Neutrophil (primary cell): ENCODE data around the gene TRAPPC12.
"Not testable (repeated sequence)": the region's sequence is repeated elsewhere in the genome, so short reads cannot be mapped to it uniquely, and the experiment has no call there.

ENCODE experiments used
- H3K27ac ChIP-seq: fragments of 200-600 bp; sonication (generic); 2 replicates; pipeline ENCODE4 v1.5.1; 2016; ENCODE audit warnings: mild to moderate bottlenecking, moderate library complexity
- H3K27me3 ChIP-seq: fragments of 200-600 bp; sonication (generic); 2 replicates; pipeline ENCODE4 v1.6.0; 2016; ENCODE audit warnings: mild to moderate bottlenecking
- H3K36me3 ChIP-seq: fragments of 200-600 bp; sonication (generic); 2 replicates; pipeline ENCODE4 v1.5.1; 2017
- H3K4me1 ChIP-seq, 2 experiments: fragments of 200-600 bp in 1 of 2; sonication (generic) in 1 of 2; 1 replicate in 1 of 2; 2 replicates in 1 of 2; pipeline versions ENCODE4 v1.5.1 to v1.6.1; 2013 to 2016; ENCODE audit warnings: low read depth in 1 of 2, low read length in 1 of 2, mild to moderate bottlenecking in 1 of 2, moderate library complexity in 1 of 2; ENCODE audit not compliant: control insufficient read depth in 1 of 2, insufficient read depth in 1 of 2
- H3K4me3 ChIP-seq, 2 experiments: fragments of 200-600 bp in 1 of 2; sonication (generic) in 1 of 2; 1 replicate in 1 of 2; 2 replicates in 1 of 2; pipeline ENCODE4 v1.5.1; 2013 to 2016; ENCODE audit warnings: low read depth in 1 of 2, low read length in 1 of 2, mild to moderate bottlenecking in 1 of 2, moderate library complexity in 1 of 2
- H3K9me3 ChIP-seq: fragments of 200-600 bp; sonication (generic); 2 replicates; pipeline ENCODE4 v1.5.1; 2016
- CTCF ChIP-seq: fragments of 200-600 bp; sonication (generic); IDR thresholded peaks from 2 replicates; pipeline ENCODE4 v1.5.1; 2016; ENCODE audit warnings: antibody characterized with exemption

Gene TRAPPC12

GRCh38 chr2:3450385-3451010 lies 71.0 kb downstream of the TRAPPC12 start:
- no peaks in the 10 kb centered on the region for H3K27me3 ChIP-seq
- no peak for TF ChIP-seq CTCF
- H3K36me3 ChIP-seq, result peaks cover 87% of the 10 kb centered on the region
- no peaks in the 10 kb centered on the region for H3K4me1 ChIP-seq
- no peaks in the 10 kb centered on the region for H3K9me3 ChIP-seq
- no peak overlapping the region for H3K4me3 ChIP-seq
- no peak overlapping the region for H3K27ac ChIP-seq

GRCh38 chr2:3451169-3451568 lies 71.7 kb downstream of the TRAPPC12 start:
- Histone ChIP-seq H3K27me3 (no peaks in the 10 kb centered on the region), H3K9me3 (no peaks in the 10 kb centered on the region), H3K36me3 (peaks cover 84% of the 10 kb centered on the region), H3K27ac (no peak overlapping the region), H3K4me3 (no peak overlapping the region), H3K4me1 (no peaks in the 10 kb centered on the region)
- TF ChIP-seq CTCF, result no peak

- peaks cover 85% of the 10 kb centered on the region for H3K36me3 ChIP-seq
- H3K4me1 ChIP-seq, result no peaks in the 10 kb centered on the region
- no peak overlapping the region for H3K27ac ChIP-seq
Observed at GRCh38 chr2:3451926-3452671, 72.6 kb downstream of the TRAPPC12 start.

GRCh38 chr2:3453190-3453999 lies 73.9 kb downstream of the TRAPPC12 start:
- H3K4me3 ChIP-seq, result no peak overlapping the region
- H3K4me1 ChIP-seq, result no peaks in the 10 kb centered on the region
- no peak for TF ChIP-seq CTCF
- no peaks in the 10 kb centered on the region for H3K27me3 ChIP-seq
- peaks cover 85% of the 10 kb centered on the region for H3K36me3 ChIP-seq
- H3K27ac ChIP-seq, result no peak overlapping the region
- no peaks in the 10 kb centered on the region for H3K9me3 ChIP-seq

More at GRCh38 chr2:3451926-3452671, 72.6 kb downstream of the TRAPPC12 start:
- no peaks in the 10 kb centered on the region for H3K27me3 ChIP-seq
- TF ChIP-seq CTCF, result no peak
- no peak overlapping the region for H3K4me3 ChIP-seq
- H3K9me3 ChIP-seq, result no peaks in the 10 kb centered on the region

- H3K27ac ChIP-seq, H3K27me3 ChIP-seq: not testable (repeated sequence)
- H3K36me3 ChIP-seq, result peaks cover 85% of the 10 kb centered on the region
Observed at GRCh38 chr2:3454005-3454404, 74.5 kb downstream of the TRAPPC12 start.

GRCh38 chr2:3454802-3455201 lies 75.3 kb downstream of the TRAPPC12 start:
- H3K4me3 ChIP-seq, result no peak overlapping the region
- H3K27ac ChIP-seq, result no peak overlapping the region
- no peak for TF ChIP-seq CTCF
- H3K36me3 ChIP-seq, result peaks cover 85% of the 10 kb centered on the region
- no peaks in the 10 kb centered on the region for H3K9me3 ChIP-seq
- H3K4me1 ChIP-seq, result no peaks in the 10 kb centered on the region
- no peaks in the 10 kb centered on the region for H3K27me3 ChIP-seq

More at GRCh38 chr2:3454005-3454404, 74.5 kb downstream of the TRAPPC12 start:
- not testable (repeated sequence) for H3K4me1 ChIP-seq, H3K9me3 ChIP-seq, H3K4me3 ChIP-seq
